HG03064 (cell line): ENCODE measurements around the gene CRTC1.
"Not testable (repeated sequence)": the region's sequence is repeated elsewhere in the genome, so short reads cannot be mapped to it uniquely, and the experiment has no call there.

Experiments used
- ATAC-seq: cut with Tn5 transposase; IDR thresholded peaks from one replicate; pipeline ENCODE4 v1.9.1; 2021; ENCODE audit warnings: low read depth; ENCODE audit not compliant: unreplicated experiment

The CRTC1 gene

DNA sequence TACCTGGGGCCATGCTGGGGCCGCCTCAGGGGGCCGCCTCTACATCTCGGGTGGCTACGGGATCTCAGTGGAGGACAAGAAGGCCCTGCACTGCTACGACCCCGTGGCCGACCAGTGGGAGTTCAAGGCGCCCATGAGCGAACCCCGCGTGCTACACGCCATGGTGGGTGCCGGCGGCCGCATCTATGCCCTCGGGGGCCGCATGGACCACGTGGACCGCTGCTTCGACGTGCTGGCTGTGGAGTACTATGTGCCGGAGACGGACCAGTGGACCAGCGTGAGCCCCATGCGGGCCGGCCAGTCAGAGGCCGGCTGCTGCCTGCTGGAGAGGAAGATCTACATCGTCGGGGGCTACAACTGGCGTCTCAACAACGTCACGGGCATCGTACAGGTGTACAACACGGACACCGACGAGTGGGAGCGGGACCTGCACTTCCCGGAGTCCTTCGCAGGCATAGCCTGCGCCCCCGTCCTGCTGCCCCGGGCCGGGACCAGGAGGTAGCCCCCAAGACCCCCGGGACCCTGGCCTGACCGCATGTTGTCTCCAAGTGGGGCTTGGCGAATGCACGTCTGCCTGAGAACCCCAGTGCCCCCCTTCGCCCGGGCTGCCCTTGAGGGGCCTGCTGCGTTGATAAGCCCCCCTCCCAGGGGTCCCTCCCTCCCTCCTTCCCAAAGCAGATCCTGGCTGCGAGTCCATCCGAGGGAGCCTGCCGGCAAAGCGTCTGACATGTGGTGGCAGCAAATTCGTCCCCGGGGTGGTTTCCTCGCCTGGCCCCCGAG is 14.5 kb upstream of the CRTC1 start:
- no peak for ATAC-seq

GRCh38 chr19:18669524-18669817 is 14.0 kb upstream of the CRTC1 start:
- no peak for ATAC-seq

- ATAC-seq, result no peak
Measured at GRCh38 chr19:18669883-18670282, 13.6 kb upstream of the CRTC1 start.

- ATAC-seq, result no peak
Measured at GRCh38 chr19:18670312-18670711, 13.2 kb upstream of the CRTC1 start.

- ATAC-seq, result no peak
Measured at GRCh38 chr19:18671303-18672043, 12.0 kb upstream of the CRTC1 start.

- no peak for ATAC-seq
Measured at GRCh38 chr19:18672044-18672451, 11.4 kb upstream of the CRTC1 start.

GRCh38 chr19:18672606-18673337 is 10.7 kb upstream of the CRTC1 start:
- no peak for ATAC-seq

DNA sequence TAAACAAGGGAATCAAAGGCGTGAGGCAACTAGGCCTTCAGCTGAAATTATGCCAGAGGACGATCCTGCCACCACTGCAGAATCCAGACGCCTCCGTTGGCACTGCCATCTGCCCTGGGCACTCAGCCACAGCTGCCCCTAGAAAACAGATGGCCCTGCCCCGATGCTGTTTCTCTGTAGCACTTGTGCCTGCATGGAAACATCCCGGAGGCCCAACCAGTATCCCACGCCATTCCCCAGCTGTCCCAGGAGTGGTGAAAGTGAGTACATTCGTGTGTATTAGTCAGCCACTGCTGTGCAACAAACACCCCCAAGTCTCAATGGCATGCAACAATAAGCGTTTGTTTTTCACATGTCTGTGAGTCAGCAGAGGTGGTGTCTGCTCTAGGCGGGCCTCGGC is 8.9 kb upstream of the CRTC1 start:
- ATAC-seq, result no peak

- no peak for ATAC-seq
Measured at GRCh38 chr19:18675779-18676178, 7.7 kb upstream of the CRTC1 start.

DNA sequence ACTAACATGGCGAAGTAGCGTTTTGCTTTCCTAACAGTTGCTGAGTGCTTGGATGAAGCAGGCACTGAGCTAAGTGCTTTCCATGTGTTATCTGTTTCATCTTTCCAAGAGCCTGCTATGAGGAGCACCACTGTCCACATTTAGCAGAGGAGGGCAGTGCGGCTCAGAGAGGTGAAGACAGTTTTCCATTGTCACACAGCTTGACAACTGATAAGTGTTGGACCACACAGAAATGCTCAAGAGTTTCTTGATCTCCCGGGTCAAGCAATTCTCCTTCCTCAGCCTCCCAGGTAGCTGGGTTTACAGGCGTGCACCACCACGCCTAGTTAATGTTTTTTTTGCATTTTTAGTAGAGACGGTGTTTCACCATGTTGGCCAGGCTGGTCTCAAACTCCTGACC is 6.8 kb upstream of the CRTC1 start:
- ATAC-seq, result no peak

DNA sequence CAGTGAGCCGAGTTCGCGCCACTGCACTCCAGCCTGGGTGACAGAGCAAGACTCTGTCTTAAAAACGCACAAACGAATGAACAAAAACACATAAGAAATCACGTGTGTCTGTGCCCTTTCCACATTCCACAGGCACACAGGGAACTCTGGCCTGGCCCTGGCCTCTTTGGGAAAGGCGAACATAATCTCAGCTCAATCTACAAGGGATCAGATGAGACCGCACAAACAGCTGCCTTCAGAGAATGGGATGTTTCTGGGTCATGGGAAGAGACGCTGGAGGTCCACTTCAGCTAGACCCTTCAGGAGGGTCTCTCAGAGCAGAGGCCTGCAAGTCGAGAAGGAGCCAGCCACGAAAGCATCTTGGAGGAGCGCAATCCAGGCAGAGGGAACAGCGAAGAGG is 6.3 kb upstream of the CRTC1 start:
- no peak for ATAC-seq

GRCh38 chr19:18680148-18680547 is 3.3 kb upstream of the CRTC1 start:
- ATAC-seq, result not testable (repeated sequence)

DNA sequence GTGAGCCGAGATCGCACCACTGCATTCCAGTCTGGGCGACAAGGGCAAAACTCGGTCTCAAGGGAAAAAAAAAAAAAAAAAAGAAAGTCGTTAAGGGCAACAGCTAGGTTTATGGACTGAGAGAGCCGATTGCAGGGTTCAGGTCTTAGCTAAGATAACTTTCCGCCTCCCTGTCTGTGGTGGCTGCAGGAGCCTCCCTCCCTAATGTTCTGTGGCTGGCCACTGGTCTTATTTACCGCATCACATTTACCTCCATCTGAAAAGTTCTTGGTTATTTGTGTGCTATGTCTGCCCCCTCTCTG is 722 bp upstream of the CRTC1 start:
- no peak for ATAC-seq

DNA sequence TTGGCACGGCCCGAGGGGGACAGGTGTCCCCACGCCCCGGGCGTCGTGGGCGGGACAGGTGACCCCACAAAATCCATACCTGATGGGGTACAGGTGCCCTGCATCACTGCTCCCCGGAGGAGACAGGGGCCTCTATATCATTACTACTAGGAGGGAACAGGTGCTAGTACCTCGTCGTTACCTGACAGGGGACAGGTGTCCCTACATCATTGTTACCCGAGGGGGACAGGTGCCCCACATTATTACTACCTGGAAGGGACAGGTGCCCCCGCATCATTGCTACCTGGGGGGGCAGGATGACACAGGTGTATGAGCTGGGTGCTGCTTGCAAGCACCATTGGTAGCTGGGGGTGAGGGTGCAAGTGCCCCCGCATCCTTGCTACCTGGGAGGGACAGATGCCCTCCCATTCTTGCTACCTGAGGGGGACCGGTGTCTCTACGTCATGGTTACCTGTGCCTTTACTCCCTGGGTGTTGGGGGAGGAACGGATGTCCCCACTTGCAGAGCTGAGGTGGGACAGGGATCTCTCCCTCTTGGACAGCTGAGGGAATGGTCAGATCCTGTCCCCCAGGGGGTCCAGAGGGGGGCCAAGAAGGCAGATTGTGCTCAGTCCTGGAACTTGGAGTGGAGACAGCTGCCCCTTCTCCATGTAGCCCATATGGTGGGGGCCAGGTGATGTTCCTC is 620 bp downstream of the CRTC1 start:
- ATAC-seq, result peak; percentile 32

- ATAC-seq, result peak; percentile 20
Measured at GRCh38 chr19:18684642-18684993, 1.1 kb downstream of the CRTC1 start.

- ATAC-seq, result no peak
Measured at GRCh38 chr19:18685597-18686190, 2.2 kb downstream of the CRTC1 start.

DNA sequence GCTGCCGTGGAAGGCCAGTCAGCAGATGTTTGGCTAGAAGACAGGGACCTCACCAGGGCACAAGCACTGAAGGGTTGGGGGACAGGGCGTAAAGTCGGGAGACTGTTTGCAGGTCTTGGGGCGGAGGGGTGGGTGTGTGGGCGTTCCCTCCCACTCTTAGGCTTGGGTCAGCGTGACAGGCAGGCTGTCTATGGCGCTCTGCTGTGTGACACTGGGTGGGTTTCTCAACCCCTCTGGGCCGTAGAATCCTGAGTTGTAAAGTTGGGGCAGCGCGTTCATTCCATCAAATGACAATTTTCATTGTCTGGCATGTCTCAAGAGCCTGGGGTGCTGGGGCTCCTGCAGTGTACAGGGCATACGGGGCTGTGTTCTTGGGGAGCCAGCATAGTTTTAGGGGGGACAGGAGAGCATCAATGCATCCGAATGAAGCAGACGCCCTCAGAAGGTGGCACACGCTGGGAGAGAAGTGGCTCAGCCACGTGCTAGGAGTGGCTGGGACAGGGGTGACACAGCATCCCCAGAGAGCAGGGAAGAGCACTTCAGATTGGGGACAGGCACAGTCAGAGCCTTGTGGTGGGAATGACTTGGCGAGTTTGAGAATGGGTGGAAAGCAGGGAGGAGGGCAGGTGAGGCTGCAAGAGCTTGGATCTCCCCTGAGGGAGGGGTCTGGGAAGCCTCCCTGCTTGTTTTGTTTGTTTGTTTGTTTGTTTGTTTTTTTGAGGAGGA is 4.4 kb downstream of the CRTC1 start:
- ATAC-seq, result no peak

GRCh38 chr19:18696023-18696422 is 12.5 kb downstream of the CRTC1 start:
- no peak for ATAC-seq

GRCh38 chr19:18697680-18698079 is 14.2 kb downstream of the CRTC1 start:
- no peak for ATAC-seq
